ENCODE measurements around the gene MAB21L3. TPM values are rescaled to one million over a fixed set of nuclear protein-coding genes. Genes with fewer than 3 reads are reported as not detected.

Gene MAB21L3
- total and polyA plus RNA-seq, 7 donors, result under 0.01 to 2.3 (median 1.1) TPM; not detected in 2

DNA sequence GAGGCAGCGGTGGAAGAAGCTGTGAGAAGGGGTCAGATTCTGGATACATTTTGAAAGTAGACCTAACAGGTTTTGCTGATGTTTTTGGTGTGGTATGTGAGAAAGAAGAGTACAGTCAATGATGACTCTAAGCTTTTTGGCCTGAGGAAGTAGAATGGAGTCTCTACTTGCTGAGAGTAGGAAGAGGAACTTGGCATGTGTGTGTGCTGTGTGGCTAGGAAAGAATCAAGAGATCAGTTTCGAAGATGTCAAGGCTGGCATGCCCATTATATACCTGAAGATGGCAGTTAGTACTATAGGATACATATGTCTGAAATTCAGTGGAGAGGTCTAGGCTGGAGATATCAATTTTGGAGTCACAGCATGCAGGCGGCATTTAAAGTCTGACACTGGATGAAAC is 64.4 kb downstream of the MAB21L3 start:
- DNase-seq, result no peak
- Histone ChIP-seq H3K4me3 (no peak overlapping the region), H3K36me3 (no peaks in the 10 kb centered on the region), H3K27me3 (no peaks in the 10 kb centered on the region), H3K4me1 (no peaks in the 10 kb centered on the region), H3K9me3 (no peaks in the 10 kb centered on the region), H3K27ac (no peak overlapping the region)
- TF ChIP-seq, protein P1, sequence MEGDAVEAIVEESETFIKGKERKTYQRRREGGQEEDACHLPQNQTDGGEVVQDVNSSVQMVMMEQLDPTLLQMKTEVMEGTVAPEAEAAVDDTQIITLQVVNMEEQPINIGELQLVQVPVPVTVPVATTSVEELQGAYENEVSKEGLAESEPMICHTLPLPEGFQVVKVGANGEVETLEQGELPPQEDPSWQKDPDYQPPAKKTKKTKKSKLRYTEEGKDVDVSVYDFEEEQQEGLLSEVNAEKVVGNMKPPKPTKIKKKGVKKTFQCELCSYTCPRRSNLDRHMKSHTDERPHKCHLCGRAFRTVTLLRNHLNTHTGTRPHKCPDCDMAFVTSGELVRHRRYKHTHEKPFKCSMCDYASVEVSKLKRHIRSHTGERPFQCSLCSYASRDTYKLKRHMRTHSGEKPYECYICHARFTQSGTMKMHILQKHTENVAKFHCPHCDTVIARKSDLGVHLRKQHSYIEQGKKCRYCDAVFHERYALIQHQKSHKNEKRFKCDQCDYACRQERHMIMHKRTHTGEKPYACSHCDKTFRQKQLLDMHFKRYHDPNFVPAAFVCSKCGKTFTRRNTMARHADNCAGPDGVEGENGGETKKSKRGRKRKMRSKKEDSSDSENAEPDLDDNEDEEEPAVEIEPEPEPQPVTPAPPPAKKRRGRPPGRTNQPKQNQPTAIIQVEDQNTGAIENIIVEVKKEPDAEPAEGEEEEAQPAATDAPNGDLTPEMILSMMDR (IDR thresholded peaks at IDR 0.05), result no peak
- TF ChIP-seq POLR2AphosphoS5 (IDR thresholded peaks at IDR 0.05) (no peak), POLR2A (IDR thresholded peaks at IDR 0.05) (no peak), EP300 (IDR thresholded peaks at IDR 0.05) (no peak)
- 61 to 83% methylated on average over 3 of the region's 3 CpGs for WGBS, 2 donors
- intact Hi-C loops (cut with DNase I), result no loop called here

DNA sequence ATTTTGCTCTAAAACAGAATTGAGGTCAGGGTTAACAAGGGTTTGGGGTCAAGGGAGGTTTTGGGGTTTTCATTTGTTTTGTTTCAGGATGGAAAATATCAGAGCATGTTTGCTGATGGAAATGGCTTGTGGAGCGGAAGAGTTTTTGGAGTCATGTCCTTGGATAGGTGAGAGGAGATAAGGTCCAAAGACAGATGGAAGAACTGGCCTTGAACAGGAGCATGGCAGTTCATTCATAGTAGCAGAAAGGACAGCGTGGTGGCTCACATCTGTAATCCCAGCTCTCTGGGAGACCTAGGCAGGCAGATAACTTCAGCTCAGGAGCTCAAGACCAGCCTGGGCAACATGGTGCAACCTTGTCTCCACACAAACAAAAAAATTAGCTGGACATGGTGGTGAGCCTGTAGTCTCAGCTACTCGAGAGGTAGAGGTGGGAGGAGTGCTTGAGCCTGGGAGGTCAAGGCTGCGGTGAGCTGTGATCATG is 65.1 kb downstream of the MAB21L3 start:
- intact Hi-C loops (cut with DNase I), result no loop called here
- Histone ChIP-seq H3K4me3 (no peak overlapping the region), H3K9me3 (no peaks in the 10 kb centered on the region), H3K27ac (no peak overlapping the region), H3K27me3 (no peaks in the 10 kb centered on the region), H3K36me3 (no peaks in the 10 kb centered on the region), H3K4me1 (peaks cover 0 to 1% (median 0%) of the 10 kb centered on the region in 4 donors)
- TF ChIP-seq POLR2A (IDR thresholded peaks at IDR 0.05), result no peak
- TF ChIP-seq POLR2AphosphoS5 (IDR thresholded peaks at IDR 0.05), result no peak
- TF ChIP-seq, protein P1 (IDR thresholded peaks at IDR 0.05), result no peak
- TF ChIP-seq EP300 (IDR thresholded peaks at IDR 0.05), result no peak
- no peak for DNase-seq
- 94% methylated on average over 4 of the region's 4 CpGs for WGBS, 2 donors

DNA sequence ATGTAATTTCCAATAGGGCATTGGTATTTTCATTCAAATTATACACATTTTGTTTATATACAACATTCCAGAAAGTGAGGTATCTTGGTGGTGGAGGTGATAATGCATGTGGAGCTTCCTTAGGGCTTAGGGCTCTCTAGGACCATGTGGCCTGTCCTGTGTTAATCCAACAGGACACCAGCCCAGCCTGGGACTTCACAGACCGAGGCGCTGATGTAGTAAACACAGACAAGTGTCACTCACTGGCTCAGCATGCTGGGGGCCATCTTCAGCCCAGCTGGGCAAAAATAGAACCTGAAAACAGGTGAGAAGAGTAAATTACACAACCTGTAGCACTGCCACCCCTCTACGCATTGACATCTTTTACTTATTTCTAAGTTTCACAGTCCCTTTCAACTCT is 66.7 kb downstream of the MAB21L3 start:
- TF ChIP-seq EP300 (IDR thresholded peaks at IDR 0.05), result no peak
- TF ChIP-seq, protein P1 (IDR thresholded peaks at IDR 0.05), result no peak
- no peak for TF ChIP-seq POLR2A (IDR thresholded peaks at IDR 0.05)
- TF ChIP-seq POLR2AphosphoS5 (IDR thresholded peaks at IDR 0.05), result no peak
- Histone ChIP-seq H3K27me3 (no peaks in the 10 kb centered on the region), H3K4me3 (no peak overlapping the region), H3K4me1 (peaks cover 0 to 9% (median 0%) of the 10 kb centered on the region in 4 donors), H3K9me3 (no peaks in the 10 kb centered on the region), H3K27ac (no peak overlapping the region), H3K36me3 (no peaks in the 10 kb centered on the region)
- intact Hi-C loops (cut with DNase I), result no loop called here
- 93 to 96% methylated on average over 3 of the region's 3 CpGs for WGBS, 2 donors
- DNase-seq, result no peak

DNA sequence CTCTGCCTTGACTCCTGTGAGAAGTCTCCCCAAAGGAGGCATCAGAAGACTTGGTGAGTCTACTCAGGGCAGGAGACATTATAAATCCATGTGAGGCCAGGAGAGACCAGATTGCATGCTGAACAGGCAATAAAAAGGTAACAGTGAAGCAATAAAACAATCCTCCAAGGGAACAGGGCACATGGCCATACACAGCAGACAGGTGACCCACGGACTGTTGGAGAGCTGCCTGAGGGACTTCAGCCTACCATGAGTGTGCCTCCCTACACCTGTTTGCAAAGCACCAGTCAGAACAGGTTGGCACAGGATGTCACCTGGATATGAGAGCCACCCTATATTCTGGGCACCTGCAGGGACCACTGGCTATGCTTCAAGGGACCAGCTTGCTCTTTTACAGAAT is 67.6 kb downstream of the MAB21L3 start:
- Histone ChIP-seq H3K36me3 (no peaks in the 10 kb centered on the region), H3K27me3 (no peaks in the 10 kb centered on the region), H3K4me3 (no peak overlapping the region), H3K27ac (no peak overlapping the region), H3K9me3 (no peaks in the 10 kb centered on the region), H3K4me1 (peaks cover 0 to 9% (median 0%) of the 10 kb centered on the region in 4 donors)
- TF ChIP-seq POLR2AphosphoS5 (IDR thresholded peaks at IDR 0.05) (no peak), EP300 (IDR thresholded peaks at IDR 0.05) (no peak), POLR2A (IDR thresholded peaks at IDR 0.05) (no peak)
- TF ChIP-seq, protein P1 (IDR thresholded peaks at IDR 0.05), result no peak
- intact Hi-C loops (cut with DNase I), result no loop called here
- 9 to 66% methylated on average over 1 of the region's 1 CpG for WGBS, 2 donors
- no peak for DNase-seq

DNA sequence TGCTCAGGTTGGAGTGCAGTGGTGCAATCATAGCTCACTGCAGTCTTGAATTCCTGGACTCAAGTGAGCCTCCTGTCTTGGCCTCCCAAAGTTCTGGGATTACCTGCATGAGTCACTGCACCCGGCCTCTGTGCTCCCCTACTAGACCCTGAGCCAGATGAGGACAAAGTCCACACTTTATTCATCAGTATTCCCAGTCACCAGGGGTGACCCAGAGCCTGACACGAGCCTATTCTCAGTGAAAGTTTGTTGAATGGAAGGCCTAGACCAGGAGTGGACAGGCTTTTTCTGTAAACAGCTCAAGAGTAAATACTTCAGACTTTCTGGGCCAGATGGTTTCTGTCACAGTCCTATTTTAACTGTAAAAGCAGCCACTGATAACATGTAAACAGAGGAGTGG is 68.2 kb downstream of the MAB21L3 start:
- H3K4me3 ChIP-seq, result no peak overlapping the region
- intact Hi-C loops (cut with DNase I), result no loop called here
- DNase-seq, result no peak
- H3K9me3 ChIP-seq, result no peaks in the 10 kb centered on the region
- 5 to 45% methylated on average over 2 of the region's 2 CpGs for WGBS, 2 donors
- TF ChIP-seq POLR2A (IDR thresholded peaks at IDR 0.05) (no peak), EP300 (IDR thresholded peaks at IDR 0.05) (no peak), POLR2AphosphoS5 (IDR thresholded peaks at IDR 0.05) (no peak)
- TF ChIP-seq, protein P1 (IDR thresholded peaks at IDR 0.05), result no peak
- no peaks in the 10 kb centered on the region for H3K27me3 ChIP-seq
- peaks cover 0 to 9% (median 0%) of the 10 kb centered on the region in 4 donors for H3K4me1 ChIP-seq
- H3K36me3 ChIP-seq, result no peaks in the 10 kb centered on the region
- no peak overlapping the region for H3K27ac ChIP-seq
